Smooth muscle cell (in vitro differentiated cells): ENCODE measurements around the gene C10orf90. TPM values are rescaled to one million over a fixed set of nuclear protein-coding genes. Genes with fewer than 3 reads are reported as not detected.

Experiments
- DNase-seq: peaks from one replicate; lab custom pipeline; 2025; ENCODE audit not compliant: unreplicated experiment; lab: John Stamatoyannopoulos, UW
- H2AFZ ChIP-seq: fragments of 200-600 bp; sonication (generic); 2 replicates; pipeline ENCODE4 v1.6.0; 2016; ENCODE audit warnings: antibody characterized with exemption, low read depth, mild to moderate bottlenecking
- H3F3A ChIP-seq: fragments of 200-600 bp; sonication (generic); 2 replicates; pipeline ENCODE4 v1.6.0; 2017; ENCODE audit warnings: antibody characterized with exemption, low read depth
- H3K27ac ChIP-seq: fragments of 200-600 bp; sonication (generic); 2 replicates; pipeline ENCODE4 v1.5.1; 2016; ENCODE audit warnings: low read depth, mild to moderate bottlenecking
- H3K27me3 ChIP-seq: fragments of 200-600 bp; sonication (generic); 2 replicates; pipeline ENCODE4 v1.6.1; 2016; ENCODE audit warnings: low read depth, mild to moderate bottlenecking
- H3K36me3 ChIP-seq: fragments of 200-600 bp; sonication (generic); 2 replicates; pipeline ENCODE4 v1.5.1; 2016; ENCODE audit warnings: low read depth
- H3K4me1 ChIP-seq: fragments of 200-600 bp; sonication (generic); 2 replicates; pipeline ENCODE4 v1.5.1; 2016; ENCODE audit warnings: low read depth
- H3K4me2 ChIP-seq: fragments of 200-600 bp; sonication (generic); 2 replicates; pipeline ENCODE4 v1.6.0; 2016; ENCODE audit warnings: mild to moderate bottlenecking
- H3K4me3 ChIP-seq: fragments of 200-600 bp; sonication (generic); 2 replicates; pipeline ENCODE4 v1.5.1; 2016; ENCODE audit warnings: mild to moderate bottlenecking
- H3K79me2 ChIP-seq: fragments of 200-600 bp; sonication (generic); 2 replicates; pipeline ENCODE4 v1.6.0; 2016; ENCODE audit warnings: low read depth, mild to moderate bottlenecking
- H3K9ac ChIP-seq: fragments of 200-600 bp; sonication (generic); 2 replicates; pipeline ENCODE4 v1.6.0; 2016; ENCODE audit warnings: low read depth
- H3K9me3 ChIP-seq: fragments of 200-600 bp; sonication (generic); replicated peaks from 2 replicates; pipeline ENCODE4 v1.5.1; 2016; ENCODE audit warnings: low read depth
- H4K20me1 ChIP-seq: fragments of 200-600 bp; sonication (generic); 2 replicates; pipeline ENCODE4 v1.6.0; 2016; ENCODE audit warnings: low read depth
- CTCF ChIP-seq: fragments of 200-600 bp; sonication (generic); IDR thresholded peaks from 2 replicates; pipeline ENCODE4 v1.5.1; 2017; ENCODE audit warnings: borderline replicate concordance, mild to moderate bottlenecking, antibody characterized with exemption; ENCODE audit not compliant: insufficient read depth, poor library complexity, severe bottlenecking
- WGBS: methylation state at CpG from one replicate; pipeline ENCODE4 v1.1.7; 2016; ENCODE audit warnings: low lambda C conversion rate; 5-methylcytosine and 5-hydroxymethylcytosine counted together
- polyA plus RNA-seq: library from polyadenylated mRNA; unstranded; fragments of >200 nt; fragmentation: Nextera tagmentation; extraction: Ambion mirVana; gene quantifications from 2 replicates; pipeline ENCODE4 v1.2.1, GENCODE V29; 2016
- total RNA-seq: library from RNA; depleted of rRNA; stranded (reverse); fragments of >200 nt; gene quantifications from 2 replicates; pipeline ENCODE4 v1.2.3, GENCODE V29; 2014

Gene C10orf90
- total and polyA plus RNA-seq, 2 experiments from 2014 or later, result 0.10 to 1.8 TPM

DNA sequence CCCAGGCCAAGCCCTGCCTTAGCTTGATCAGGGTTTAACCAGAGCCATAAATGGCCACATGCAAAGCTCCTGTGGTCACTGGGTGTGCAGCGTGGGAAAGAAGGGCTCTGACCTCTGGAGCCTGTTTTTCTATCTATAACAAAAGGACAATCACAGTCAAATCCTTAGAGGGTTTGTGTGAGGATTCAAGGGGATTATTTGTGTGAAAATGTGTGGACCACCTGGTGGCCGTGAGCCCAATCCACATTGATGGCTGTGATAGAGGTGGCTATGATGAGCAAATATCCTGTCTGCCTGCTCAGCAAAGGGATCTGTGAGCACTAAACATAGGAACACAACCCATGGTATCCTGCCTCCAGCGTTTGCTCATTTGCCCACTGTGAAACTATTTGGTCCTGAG is 107.1 kb downstream of the C10orf90 start:
- H3K4me1 ChIP-seq, result peaks cover 11% of the 10 kb centered on the region
- no peak overlapping the region for H3K27ac ChIP-seq
- no peaks in the 10 kb centered on the region for H3K36me3 ChIP-seq
- DNase-seq, result no peak
- no peaks in the 10 kb centered on the region for H3K79me2 ChIP-seq
- no peak overlapping the region for H3K4me2 ChIP-seq
- no peaks in the 10 kb centered on the region for H3F3A ChIP-seq
- no peaks in the 10 kb centered on the region for H3K27me3 ChIP-seq
- no peak for TF ChIP-seq CTCF
- no peak overlapping the region for H3K9ac ChIP-seq
- no peak overlapping the region for H3K4me3 ChIP-seq
- WGBS, result 85% methylated on average over 3 of the region's 3 CpGs
- no peaks in the 10 kb centered on the region for H3K9me3 ChIP-seq
- H2AFZ ChIP-seq, result no peak overlapping the region
- no peaks in the 10 kb centered on the region for H4K20me1 ChIP-seq

DNA sequence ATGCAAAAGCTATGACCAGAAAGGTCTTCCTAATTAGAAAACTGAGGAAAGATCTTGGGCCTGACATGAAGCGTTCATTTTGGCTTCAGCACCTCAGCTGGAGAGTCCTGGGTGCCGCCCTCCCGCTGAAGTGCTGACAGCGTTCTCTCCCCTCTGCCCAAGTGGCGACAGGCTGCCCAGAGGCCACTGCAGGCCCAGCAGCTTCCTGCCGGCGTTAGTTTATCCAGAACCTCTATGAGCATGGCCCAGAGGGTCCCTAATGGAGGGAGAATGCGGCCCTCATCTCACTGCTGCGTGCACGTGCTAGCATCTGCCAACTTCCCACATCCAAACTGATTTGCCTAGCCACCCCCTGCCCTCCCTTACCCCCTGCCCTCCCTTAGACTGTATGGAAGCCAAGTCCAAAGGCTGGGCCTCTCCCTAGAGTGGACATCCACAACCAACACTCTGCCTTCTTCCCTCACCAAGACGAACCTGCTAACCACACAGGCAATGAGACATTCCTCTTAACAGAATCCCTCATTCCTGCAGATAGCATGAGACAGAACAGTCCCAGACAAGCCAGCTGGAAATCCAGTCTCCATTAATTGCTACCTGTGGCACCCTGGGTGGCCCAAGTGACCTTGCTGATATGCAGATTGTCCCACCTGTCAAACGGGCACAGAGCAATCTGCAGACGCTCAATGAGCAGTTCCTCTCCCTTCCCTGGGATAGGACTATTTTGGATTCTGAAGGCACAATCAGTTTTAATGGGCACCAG is 108.4 kb downstream of the C10orf90 start:
- H3K27me3 ChIP-seq, result no peaks in the 10 kb centered on the region
- no peaks in the 10 kb centered on the region for H3K9me3 ChIP-seq
- H3K4me2 ChIP-seq, result no peak overlapping the region
- H3F3A ChIP-seq, result no peaks in the 10 kb centered on the region
- peaks cover 11% of the 10 kb centered on the region for H3K4me1 ChIP-seq
- H2AFZ ChIP-seq, result no peak overlapping the region
- H4K20me1 ChIP-seq, result no peaks in the 10 kb centered on the region
- no peak for DNase-seq
- no peak overlapping the region for H3K27ac ChIP-seq
- no peak overlapping the region for H3K9ac ChIP-seq
- no peaks in the 10 kb centered on the region for H3K79me2 ChIP-seq
- no peaks in the 10 kb centered on the region for H3K36me3 ChIP-seq
- 55% methylated on average over 13 of the region's 13 CpGs for WGBS
- H3K4me3 ChIP-seq, result no peak overlapping the region
- TF ChIP-seq CTCF, result no peak

- 58% methylated on average over 10 of the region's 10 CpGs for WGBS
Measured at GRCh38 chr10:126561294-126561920, 109.1 kb downstream of the C10orf90 start.

More at GRCh38 chr10:126561294-126561920, 109.1 kb downstream of the C10orf90 start:
- Histone ChIP-seq H3K4me3 (peak overlapping the region; percentile 25), H3F3A (no peaks in the 10 kb centered on the region), H3K79me2 (no peaks in the 10 kb centered on the region), H3K4me1 (peaks cover 11% of the 10 kb centered on the region), H3K9me3 (no peaks in the 10 kb centered on the region), H3K36me3 (no peaks in the 10 kb centered on the region), H3K4me2 (peak overlapping the region; percentile 57), H4K20me1 (no peaks in the 10 kb centered on the region), H3K9ac (no peak overlapping the region), H2AFZ (peak overlapping the region; percentile 76), H3K27me3 (no peaks in the 10 kb centered on the region), H3K27ac (no peak overlapping the region)
- DNase-seq, result no peak
- no peak for TF ChIP-seq CTCF
